IMR-90 (cell line): ENCODE results near the gene TOMM40L. TPM values are rescaled to one million over a fixed set of nuclear protein-coding genes. Genes with fewer than 3 reads are reported as not detected.

Experiments
- ATAC-seq: fragments of 200-7000 bp; cut with Tn5 transposase; 2 replicates; pipeline ENCODE4 v1.9.1; 2020; ENCODE audit warnings: low read depth, mild to moderate bottlenecking, moderate library complexity
- BruUV-seq: library from RNA; stranded (reverse); fragments of 400-500 nt; replicated peaks from 2 replicates; lab custom pipeline; 2021; lab: Mats Ljungman, UMichigan
- CTCF ChIA-PET: fragments of 300-600 bp; formaldehyde crosslinking; extraction: SDS; loops from one replicate; lab custom pipeline; 2021; ENCODE audit warnings: antibody characterized with exemption; lab: Yijun Ruan, JAX
- POLR2A ChIA-PET: fragments of 300-600 bp; sonication (Branson Sonifier 250); formaldehyde crosslinking; loops from one replicate; lab custom pipeline; 2022; ENCODE audit warnings: antibody characterized with exemption; ENCODE audit not compliant: unreplicated experiment; lab: Charles Lee
- DNase-seq: peaks from one replicate; pipeline ENCODE4 v3.0.0; 2013
- H2AFZ ChIP-seq: replicated peaks from 2 replicates; pipeline ENCODE3; 2013; ENCODE audit warnings: low read length, mild to moderate bottlenecking; ENCODE audit not compliant: poor library complexity
- H2AK5ac ChIP-seq: 2 replicates; pipeline ENCODE4 v1.6.1; 2013; ENCODE audit warnings: low read depth, low read length, inconsistent platforms
- H2AK9ac ChIP-seq: replicated peaks from 2 replicates; pipeline ENCODE3; 2013; ENCODE audit warnings: mild to moderate bottlenecking, low read depth, low read length, moderate library complexity; ENCODE audit not compliant: poor library complexity
- H2BK120ac ChIP-seq: 2 replicates; pipeline ENCODE4 v1.6.1; 2013; ENCODE audit warnings: low read depth, low read length, inconsistent platforms
- H2BK15ac ChIP-seq: 3 replicates; pipeline ENCODE4 v1.6.1; 2013; ENCODE audit warnings: low read depth, low read length, inconsistent platforms
- H2BK20ac ChIP-seq: 2 replicates; pipeline ENCODE4 v1.6.1; 2013; ENCODE audit warnings: low read depth, mild to moderate bottlenecking, inconsistent platforms, low read length, moderate library complexity
- H2BK5ac ChIP-seq: 2 replicates; pipeline ENCODE4 v1.6.1; 2013; ENCODE audit warnings: mild to moderate bottlenecking, low read depth, low read length, inconsistent platforms; ENCODE audit not compliant: poor library complexity, severe bottlenecking
- H3K14ac ChIP-seq: replicated peaks from 2 replicates; pipeline ENCODE4 v1.6.1; 2013; ENCODE audit warnings: low read depth, low read length, inconsistent platforms
- H3K18ac ChIP-seq: 2 replicates; pipeline ENCODE4 v1.6.1; 2013; ENCODE audit warnings: low read depth, low read length, control low read depth
- H3K23ac ChIP-seq: 2 replicates; pipeline ENCODE4 v1.6.1; 2013; ENCODE audit warnings: low read depth, low read length, inconsistent platforms
- H3K27ac ChIP-seq: 2 replicates; pipeline ENCODE4 v1.5.1; 2013; ENCODE audit warnings: mild to moderate bottlenecking, control low read depth, low read length; ENCODE audit not compliant: insufficient read depth
- H3K27me3 ChIP-seq: 2 replicates; pipeline ENCODE4 v1.6.1; 2013; ENCODE audit warnings: low read length; ENCODE audit not compliant: control insufficient read depth, insufficient read depth
- H3K36me3 ChIP-seq: 2 replicates; pipeline ENCODE4 v1.6.1; 2013; ENCODE audit warnings: low read length, mixed read lengths; ENCODE audit not compliant: control insufficient read depth, insufficient read depth
- H3K4ac ChIP-seq: 2 replicates; pipeline ENCODE4 v1.6.1; 2013; ENCODE audit warnings: low read depth, low read length, inconsistent platforms
- H3K4me1 ChIP-seq: 2 replicates; pipeline ENCODE4 v1.6.1; 2013; ENCODE audit warnings: low read length, mixed read lengths; ENCODE audit not compliant: control insufficient read depth, insufficient read depth
- H3K4me2 ChIP-seq: 2 replicates; pipeline ENCODE4 v1.6.1; 2013; ENCODE audit warnings: low read depth, mild to moderate bottlenecking, control low read depth, low read length, moderate library complexity
- H3K4me3 ChIP-seq: 2 replicates; pipeline ENCODE4 v1.5.1; 2013; ENCODE audit warnings: low read depth, mild to moderate bottlenecking, control low read depth, low read length, moderate library complexity; ENCODE audit not compliant: insufficient read depth
- H3K56ac ChIP-seq: 2 replicates; pipeline ENCODE4 v1.6.1; 2013; ENCODE audit warnings: low read length, inconsistent platforms; ENCODE audit not compliant: insufficient read depth; ENCODE audit errors: extremely low read depth
- H3K79me1 ChIP-seq, 2 experiments: 2 replicates each; pipeline ENCODE4 v1.6.1; 2013; ENCODE audit warnings: low read length in 2 of 2, inconsistent platforms in 1 of 2, low read depth in 1 of 2
- H3K9ac ChIP-seq: 2 replicates; pipeline ENCODE4 v1.6.1; 2013; ENCODE audit warnings: low read depth, low read length, control low read depth
- H3K9me1 ChIP-seq: 2 replicates; pipeline ENCODE4 v1.6.1; 2013; ENCODE audit warnings: low read length, inconsistent platforms; ENCODE audit not compliant: insufficient read depth
- H3K9me3 ChIP-seq: 2 replicates; pipeline ENCODE4 v1.6.1; 2013; ENCODE audit warnings: low read length; ENCODE audit not compliant: control insufficient read depth, insufficient read depth
- H4K20me1 ChIP-seq: 2 replicates; pipeline ENCODE4 v1.6.1; 2013; ENCODE audit warnings: low read length, inconsistent platforms; ENCODE audit not compliant: insufficient read depth
- H4K5ac ChIP-seq: 2 replicates; pipeline ENCODE4 v1.6.1; 2013; ENCODE audit warnings: mild to moderate bottlenecking, low read depth, low read length, control low read depth
- H4K8ac ChIP-seq, 2 experiments: 2 replicates each; pipeline ENCODE4 v1.6.1; 2013; ENCODE audit warnings: low read depth in 2 of 2, low read length in 2 of 2, control low read depth in 1 of 2, inconsistent platforms in 1 of 2
- H4K91ac ChIP-seq: 2 replicates; pipeline ENCODE4 v1.6.1; 2013; ENCODE audit warnings: low read depth, low read length, inconsistent platforms; ENCODE audit not compliant: insufficient read depth
- CEBPB ChIP-seq: IDR thresholded peaks from 2 replicates; pipeline ENCODE4 v1.6.1; 2012; ENCODE audit warnings: low read depth, low read length, improper control_type of control experiment
- CHD1 ChIP-seq: IDR thresholded peaks from 2 replicates; pipeline ENCODE4 v1.6.1; 2012; ENCODE audit warnings: low read depth, low read length, improper control_type of control experiment
- ELK1 ChIP-seq: fragments of 150-350 bp; IDR thresholded peaks from 2 replicates; pipeline ENCODE4 v1.6.1; 2016; ENCODE audit warnings: low read depth, mild to moderate bottlenecking, low read length, moderate library complexity, borderline replicate concordance
- FOS ChIP-seq: fragments of 150-350 bp; IDR thresholded peaks from 2 replicates; pipeline ENCODE4 v1.6.1; 2016; ENCODE audit warnings: low read depth, low read length
- MAFK ChIP-seq: IDR thresholded peaks from 2 replicates; pipeline ENCODE4 v1.6.1; 2012; ENCODE audit warnings: low read depth, low read length, improper control_type of control experiment
- MAZ ChIP-seq: IDR thresholded peaks from 2 replicates; pipeline ENCODE4 v1.6.1; 2012; ENCODE audit warnings: low read depth, mild to moderate bottlenecking, low read length, improper control_type of control experiment, moderate library complexity, borderline replicate concordance
- NFE2L2 ChIP-seq: fragments of 150-350 bp; IDR thresholded peaks from 2 replicates; pipeline ENCODE4 v1.6.1; 2016; ENCODE audit warnings: low read depth, mild to moderate bottlenecking, low read length
- POLR2A ChIP-seq: IDR thresholded peaks from 2 replicates; pipeline ENCODE4 v1.6.1; 2012; ENCODE audit warnings: mild to moderate bottlenecking, low read depth, low read length
- RFX5 ChIP-seq: IDR thresholded peaks from 2 replicates; pipeline ENCODE4 v1.8.0; 2012; ENCODE audit warnings: low read depth, mild to moderate bottlenecking, low read length, moderate library complexity
- WGBS, 2 experiments: methylation state at CpG; one replicate each; pipeline versions ENCODE4 v1.1.5 to v1.1.7; 2013; ENCODE audit warnings: missing lambda C conversion rate in 2 of 2; ENCODE audit not compliant: insufficient read length in 1 of 2; ENCODE audit errors: extremely low coverage in 2 of 2; 5-methylcytosine and 5-hydroxymethylcytosine counted together
- dilution Hi-C: fragments of 300-500 bp; cut with HindIII; formaldehyde crosslinking; loops from one replicate; pipeline ENCODE4 v1.14.3; 2018; ENCODE audit warnings: low sequenced_read_pairs; ENCODE audit not compliant: unreplicated experiment
- in situ Hi-C: fragments of 300-500 bp; cut with MboI; formaldehyde crosslinking; loops from 3 replicates; pipeline ENCODE4 v1.14.3; 2019; ENCODE audit warnings: low sequenced_read_pairs, inconsistent platforms, mixed read lengths
- intact Hi-C: fragments of 100-400 bp; cut with micrococcal nuclease; formaldehyde crosslinking; loops from 2 replicates; pipeline ENCODE4 v1.10.0; 2022
- polyA plus RNA-seq, 3 experiments: library from polyadenylated mRNA; depleted of rRNA; stranded (reverse); fragments of >200 nt; gene quantifications; 2 replicates each; pipeline ENCODE4 v1.2.3, GENCODE V29; 2012; ENCODE audit warnings: low replicate concordance in 1 of 3
- total RNA-seq: library from RNA; depleted of rRNA; stranded (reverse); fragments of >200 nt; gene quantifications from 2 replicates; pipeline ENCODE4 v1.2.3, GENCODE V29; 2012
- TF ChIP-seq, protein P1 (sequence below): fragments of 150-350 bp; IDR thresholded peaks from 2 replicates; pipeline ENCODE4 v1.6.1; 2017; ENCODE audit warnings: mild to moderate bottlenecking, antibody characterized with exemption, low read length, low read depth

TOMM40L gene
- total and polyA plus RNA-seq, 2 of the 4 experiments (the other 2 are of a cell fraction) = 7.7 to 12.5 TPM

DNA sequence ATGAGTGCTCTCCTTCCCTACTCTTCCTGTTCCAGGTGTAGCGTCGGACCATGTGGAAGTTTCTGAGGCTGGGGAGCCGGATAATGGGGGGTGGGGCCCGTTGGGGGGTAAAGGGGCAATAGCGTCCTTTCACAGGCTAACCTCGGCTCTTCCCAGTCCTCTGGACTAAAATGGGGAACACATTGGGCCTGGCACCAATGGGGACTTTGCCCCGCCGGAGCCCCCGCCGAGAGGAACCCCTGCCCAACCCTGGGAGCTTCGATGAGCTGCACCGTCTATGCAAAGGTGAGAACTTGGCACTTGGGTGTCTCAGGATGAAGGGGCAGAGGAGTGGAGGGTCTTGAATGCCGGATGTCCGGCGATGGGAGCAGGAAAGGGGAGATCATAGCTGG lies 456 bp downstream of the TOMM40L start:
- dilution Hi-C loops = no loop called here
- no peak overlapping the region for H2BK20ac ChIP-seq
- H2AFZ ChIP-seq = peak overlapping the region; percentile 98
- no peaks in the 10 kb centered on the region for H4K20me1 ChIP-seq
- H3K27me3 ChIP-seq = no peaks in the 10 kb centered on the region; the same call in 1 of the 2 replicates
- H3K36me3 ChIP-seq = peaks cover 19% of the 10 kb centered on the region
- peak overlapping the region; percentile 66 for H2BK120ac ChIP-seq
- TF ChIP-seq MAZ (no peak), CHD1 (no peak), MAFK (no peak), FOS (no peak), POLR2A (no peak), CEBPB (no peak), ELK1 (no peak), RFX5 (no peak), NFE2L2 (no peak)
- TF ChIP-seq, protein P1, sequence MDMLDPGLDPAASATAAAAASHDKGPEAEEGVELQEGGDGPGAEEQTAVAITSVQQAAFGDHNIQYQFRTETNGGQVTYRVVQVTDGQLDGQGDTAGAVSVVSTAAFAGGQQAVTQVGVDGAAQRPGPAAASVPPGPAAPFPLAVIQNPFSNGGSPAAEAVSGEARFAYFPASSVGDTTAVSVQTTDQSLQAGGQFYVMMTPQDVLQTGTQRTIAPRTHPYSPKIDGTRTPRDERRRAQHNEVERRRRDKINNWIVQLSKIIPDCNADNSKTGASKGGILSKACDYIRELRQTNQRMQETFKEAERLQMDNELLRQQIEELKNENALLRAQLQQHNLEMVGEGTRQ = no peak
- H3K23ac ChIP-seq = peak overlapping the region; percentile 62
- H4K5ac ChIP-seq = peak overlapping the region; percentile 69
- 10% methylated on average over 2 of the region's 15 CpGs; no CpG with 5 or more reads in 1 of the 2 experiments for WGBS, 2 experiments
- peaks cover 9% of the 10 kb centered on the region; the same call in 1 of the 2 replicates for H3K4me1 ChIP-seq
- no TSS peak for BruUV-seq
- intact Hi-C loops = no loop called here
- H2BK5ac ChIP-seq = peak overlapping the region; percentile 29
- H3K27ac ChIP-seq = peak overlapping the region; percentile 68
- DNase-seq = no peak
- H3K79me1 ChIP-seq = peaks cover 9 to 17% of the 10 kb centered on the region in 2 experiments; a peak in 3 of 4 replicates
- peak overlapping the region; percentile 89 for H3K14ac ChIP-seq
- H3K4ac ChIP-seq = peak overlapping the region; percentile 83
- peaks cover 8% of the 10 kb centered on the region; the same call in 1 of the 2 replicates for H3K9me1 ChIP-seq
- peak overlapping the region; percentile 92 for H4K91ac ChIP-seq
- H3K18ac ChIP-seq = peak overlapping the region; percentile 16; the same call in 1 of the 2 replicates
- H3K9me3 ChIP-seq = no peaks in the 10 kb centered on the region
- ATAC-seq = no peak
- H2AK9ac ChIP-seq = peak overlapping the region; percentile 97
- H4K8ac ChIP-seq = peak overlapping the region; percentile 96 to 97
- H2BK15ac ChIP-seq = 0 out of 3 replicates have a peak overlapping the region, but pooled peaks have one; percentile 39
- peak overlapping the region; percentile 67; the same call in 1 of the 2 replicates for H2AK5ac ChIP-seq
- ChIA-PET CTCF (interaction anchor here (0.5 to 3.2 kb wide), 14 partner anchors 9 to 159 kb away, joined by 3 to 21 read pairs (median 4); partner anchors contain the start of genes ADAMTS4 and NDUFS2), POLR2A (interaction anchor here (0.5 kb wide), 1 partner anchor 132 kb away, joined by 6 read pairs; no protein-coding TSS in a partner anchor)
- H3K4me2 ChIP-seq = peak overlapping the region; percentile 81
- H3K4me3 ChIP-seq = peak overlapping the region; percentile 74
- peak overlapping the region; percentile 81 for H3K9ac ChIP-seq
- H3K56ac ChIP-seq = peak overlapping the region; percentile 89
- in situ Hi-C loops = loop anchor here (5.0 kb wide), 2 partner anchors 66 to 156 kb away; no protein-coding TSS in a partner anchor
